ENCODE data around the gene POLR2J3.
"Not testable (repeated sequence)": the region's sequence is repeated elsewhere in the genome, so short reads cannot be mapped to it uniquely, and the experiment has no call there.

Gene POLR2J3

GRCh38 chr7:102604431-102605145 is 32.2 kb upstream of the POLR2J3 start:
- DNase-seq; H3K4me3 ChIP-seq (ENCODE audit: low read depth, low read length); in situ Hi-C loops (cut with HindIII; ENCODE audit: low pct_ligation_motif_present, low sequenced_read_pairs); H3K27ac ChIP-seq; H3K36me3 ChIP-seq (replicated peaks); H3K27me3 ChIP-seq (replicated peaks): not testable (repeated sequence)

DNA sequence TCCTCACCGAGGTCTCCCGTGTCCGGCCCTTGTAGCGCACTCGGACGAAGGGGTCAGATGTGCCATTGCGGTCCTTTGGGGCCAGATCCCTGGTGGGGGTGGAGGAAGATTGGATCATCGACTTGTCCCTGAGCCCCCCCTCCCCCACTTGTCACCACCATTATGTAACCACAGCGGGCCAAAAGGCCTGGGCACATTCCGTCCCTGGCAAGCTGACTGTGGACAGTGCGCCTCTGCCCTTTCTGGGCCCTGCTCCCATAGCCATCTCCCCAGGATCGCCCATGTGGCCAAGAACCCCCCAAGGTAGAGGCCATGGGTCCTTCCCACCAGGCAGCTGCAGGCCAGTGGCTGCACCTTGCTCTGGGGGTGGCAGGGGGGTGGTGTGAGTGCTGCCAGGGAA is 29.9 kb upstream of the POLR2J3 start:
- in situ Hi-C loops (cut with HindIII; ENCODE audit: low pct_ligation_motif_present, low sequenced_read_pairs); H3K36me3 ChIP-seq (replicated peaks); H3K27ac ChIP-seq; DNase-seq; H3K4me3 ChIP-seq (ENCODE audit: low read depth, low read length); H3K27me3 ChIP-seq (replicated peaks): not testable (repeated sequence)

DNA sequence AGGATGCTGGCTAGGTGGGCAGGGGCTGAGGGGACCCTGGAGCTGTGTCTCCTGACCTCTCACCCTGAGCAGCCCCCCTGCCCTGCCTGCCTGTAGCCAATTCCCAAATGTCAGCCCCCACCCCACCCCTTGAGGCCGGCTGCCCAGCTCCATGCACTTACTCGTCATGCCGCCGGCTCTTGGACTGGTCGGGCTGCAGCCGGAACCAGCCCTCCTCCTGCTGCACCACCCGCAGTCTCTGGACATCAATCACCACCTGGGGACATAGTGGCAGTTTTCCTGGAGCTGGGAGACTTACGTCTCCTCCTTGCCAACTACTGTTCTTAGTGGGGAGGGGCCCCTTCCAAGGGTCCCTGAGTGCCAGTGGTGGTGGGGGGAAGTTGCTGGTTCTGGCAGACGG is 27.3 kb upstream of the POLR2J3 start:
- H3K27ac ChIP-seq; H3K36me3 ChIP-seq (replicated peaks); in situ Hi-C loops (cut with HindIII; ENCODE audit: low pct_ligation_motif_present, low sequenced_read_pairs); H3K4me3 ChIP-seq (ENCODE audit: low read depth, low read length); DNase-seq; H3K27me3 ChIP-seq (replicated peaks): not testable (repeated sequence)

- H3K36me3 ChIP-seq (replicated peaks); in situ Hi-C loops (cut with HindIII; ENCODE audit: low pct_ligation_motif_present, low sequenced_read_pairs); H3K27me3 ChIP-seq (replicated peaks); H3K4me3 ChIP-seq (ENCODE audit: low read depth, low read length); H3K27ac ChIP-seq; DNase-seq: not testable (repeated sequence)
These were observed 23.7 kb upstream of the POLR2J3 start for GRCh38 chr7:102596036-102596435.

GRCh38 chr7:102593637-102594334 is 21.4 kb upstream of the POLR2J3 start:
- H3K27ac ChIP-seq; DNase-seq; H3K4me3 ChIP-seq (ENCODE audit: low read depth, low read length); in situ Hi-C loops (cut with HindIII; ENCODE audit: low pct_ligation_motif_present, low sequenced_read_pairs); H3K27me3 ChIP-seq (replicated peaks); H3K36me3 ChIP-seq (replicated peaks): not testable (repeated sequence)

- in situ Hi-C loops (cut with HindIII; ENCODE audit: low pct_ligation_motif_present, low sequenced_read_pairs); H3K27ac ChIP-seq; H3K4me3 ChIP-seq (ENCODE audit: low read depth, low read length); DNase-seq; H3K27me3 ChIP-seq (replicated peaks); H3K36me3 ChIP-seq (replicated peaks): not testable (repeated sequence)
These were observed 20.2 kb upstream of the POLR2J3 start for GRCh38 chr7:102592477-102593019.

- H3K4me3 ChIP-seq (ENCODE audit: low read depth, low read length); H3K36me3 ChIP-seq (replicated peaks); H3K27ac ChIP-seq; H3K27me3 ChIP-seq (replicated peaks); in situ Hi-C loops (cut with HindIII; ENCODE audit: low pct_ligation_motif_present, low sequenced_read_pairs); DNase-seq: not testable (repeated sequence)
These were observed 17.5 kb upstream of the POLR2J3 start for GRCh38 chr7:102589857-102590256.

DNA sequence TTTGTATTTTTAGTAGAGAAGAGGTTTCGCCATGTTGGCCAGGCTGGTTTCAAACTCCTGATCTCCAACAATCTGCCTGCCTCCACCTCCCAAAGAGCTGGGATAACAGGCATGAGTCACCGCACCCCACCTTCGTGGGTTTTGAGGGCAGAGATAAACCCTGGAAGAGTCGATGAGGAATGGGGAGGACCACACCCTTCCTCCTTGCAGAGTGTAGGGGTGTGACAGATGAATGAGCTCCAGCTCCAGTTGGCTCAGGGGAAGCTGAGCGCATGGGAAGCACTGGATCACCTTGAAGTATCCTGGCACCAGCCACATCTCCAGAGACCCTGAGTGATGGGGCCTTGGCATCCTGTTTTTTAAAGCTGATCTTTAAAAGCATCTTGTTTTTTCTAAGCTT is 11.1 kb upstream of the POLR2J3 start:
- H3K36me3 ChIP-seq (replicated peaks); in situ Hi-C loops (cut with HindIII; ENCODE audit: low pct_ligation_motif_present, low sequenced_read_pairs); H3K27me3 ChIP-seq (replicated peaks); H3K4me3 ChIP-seq (ENCODE audit: low read depth, low read length); H3K27ac ChIP-seq; DNase-seq: not testable (repeated sequence)

GRCh38 chr7:102581722-102582121 is 9.3 kb upstream of the POLR2J3 start:
- in situ Hi-C loops (cut with HindIII; ENCODE audit: low pct_ligation_motif_present, low sequenced_read_pairs); H3K4me3 ChIP-seq (ENCODE audit: low read depth, low read length); H3K27me3 ChIP-seq (replicated peaks); H3K36me3 ChIP-seq (replicated peaks); H3K27ac ChIP-seq; DNase-seq: not testable (repeated sequence)

- H3K27me3 ChIP-seq (replicated peaks); DNase-seq; H3K27ac ChIP-seq; H3K4me3 ChIP-seq (ENCODE audit: low read depth, low read length); in situ Hi-C loops (cut with HindIII; ENCODE audit: low pct_ligation_motif_present, low sequenced_read_pairs); H3K36me3 ChIP-seq (replicated peaks): not testable (repeated sequence)
These were observed 6.1 kb upstream of the POLR2J3 start for GRCh38 chr7:102578486-102578885.

DNA sequence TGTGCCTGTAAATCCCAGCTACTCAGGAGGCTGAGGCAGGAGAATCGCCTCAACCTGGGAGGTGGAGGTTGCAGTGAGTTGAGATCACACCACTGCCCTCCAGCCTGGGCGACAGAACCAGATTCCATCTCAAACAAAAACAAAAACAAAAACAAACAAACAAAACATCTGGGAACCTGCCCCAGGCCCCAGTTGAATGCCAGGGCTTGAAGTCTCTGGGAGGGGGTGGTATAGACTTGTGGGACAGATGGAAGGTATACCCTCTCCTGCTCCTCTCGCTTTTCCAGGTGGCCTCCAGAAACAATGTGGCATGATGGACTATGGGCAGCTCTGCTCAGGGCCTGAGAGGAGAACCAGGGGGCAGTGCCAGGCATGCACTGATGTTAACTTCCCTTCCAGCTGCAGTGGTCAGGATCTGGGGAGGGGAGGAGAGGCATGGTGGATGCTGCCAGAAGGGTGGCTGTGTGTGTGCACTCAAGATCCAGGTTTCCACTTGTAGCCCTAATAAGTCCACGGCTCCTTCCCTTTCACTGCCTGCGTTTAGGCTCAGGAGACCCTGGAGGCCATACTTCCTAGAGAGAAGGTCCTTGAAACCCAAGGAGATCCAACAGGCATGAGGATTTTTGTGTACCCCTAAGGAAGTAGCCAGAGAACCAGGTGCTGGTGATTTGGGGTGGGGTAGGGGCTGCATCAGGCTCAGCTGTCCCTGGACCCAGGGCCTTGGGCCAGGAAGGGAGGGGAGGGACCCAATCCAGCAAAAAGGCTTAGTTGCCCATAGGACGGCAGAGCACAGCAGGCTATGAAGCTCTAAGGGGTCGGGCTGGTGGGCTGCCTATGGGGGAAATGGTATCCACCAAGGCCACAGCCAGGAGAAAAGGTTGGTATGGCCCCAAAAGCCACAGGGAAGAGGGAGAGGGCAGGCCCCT is 5.2 kb upstream of the POLR2J3 start:
- H3K4me3 ChIP-seq (ENCODE audit: low read depth, low read length); H3K27ac ChIP-seq; H3K36me3 ChIP-seq (replicated peaks); DNase-seq; H3K27me3 ChIP-seq (replicated peaks); in situ Hi-C loops (cut with HindIII; ENCODE audit: low pct_ligation_motif_present, low sequenced_read_pairs): not testable (repeated sequence)

DNA sequence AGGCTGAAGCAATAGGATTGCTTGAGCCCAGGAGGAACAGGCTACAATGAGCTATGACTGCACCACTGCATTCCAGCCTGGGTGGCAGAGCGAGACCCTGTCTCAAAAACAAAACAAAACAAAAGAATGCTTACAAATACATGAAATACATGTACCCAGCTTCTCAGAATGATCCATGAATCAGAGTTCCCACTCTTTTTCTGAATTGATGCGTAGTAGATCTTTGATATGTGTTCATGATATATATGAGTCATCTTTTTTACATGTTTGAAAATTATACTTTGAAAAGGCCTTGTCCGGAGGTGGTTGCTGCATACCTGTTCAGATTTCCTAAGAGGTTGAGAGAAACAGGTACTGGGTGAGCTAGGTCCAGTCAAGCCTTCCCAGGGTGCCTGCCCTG is 4.0 kb upstream of the POLR2J3 start:
- H3K36me3 ChIP-seq (replicated peaks); H3K4me3 ChIP-seq (ENCODE audit: low read depth, low read length); H3K27me3 ChIP-seq (replicated peaks); DNase-seq; H3K27ac ChIP-seq; in situ Hi-C loops (cut with HindIII; ENCODE audit: low pct_ligation_motif_present, low sequenced_read_pairs): not testable (repeated sequence)

- H3K27me3 ChIP-seq (replicated peaks); DNase-seq; in situ Hi-C loops (cut with HindIII; ENCODE audit: low pct_ligation_motif_present, low sequenced_read_pairs); H3K27ac ChIP-seq; H3K36me3 ChIP-seq (replicated peaks); H3K4me3 ChIP-seq (ENCODE audit: low read depth, low read length): not testable (repeated sequence)
These were observed 2.2 kb upstream of the POLR2J3 start for GRCh38 chr7:102574607-102575006.

- H3K4me3 ChIP-seq (ENCODE audit: low read depth, low read length); in situ Hi-C loops (cut with HindIII; ENCODE audit: low pct_ligation_motif_present, low sequenced_read_pairs); DNase-seq; H3K36me3 ChIP-seq (replicated peaks); H3K27me3 ChIP-seq (replicated peaks); H3K27ac ChIP-seq: not testable (repeated sequence)
These were observed 3.8 kb downstream of the POLR2J3 start for GRCh38 chr7:102568620-102569019.
